Astrocyte (in vitro differentiated cells and primary cell): ENCODE results near the gene BANK1.

ENCODE experiments used
- CTCF ChIP-seq: IDR thresholded peaks from 2 replicates; pipeline ENCODE4 v1.5.1; 2011; ENCODE audit warnings: low read depth, mild to moderate bottlenecking, inconsistent platforms, low read length, moderate library complexity; ENCODE audit not compliant: insufficient read depth
- EZH2 ChIP-seq: IDR thresholded peaks from 2 replicates; pipeline ENCODE4 v1.6.1; 2012; ENCODE audit warnings: mild to moderate bottlenecking, low read length, inconsistent platforms; ENCODE audit not compliant: insufficient read depth

GRCh38 chr4:101992446-101992845 is 201.9 kb downstream of the BANK1 start:
- no peak for TF ChIP-seq CTCF
- no peak for TF ChIP-seq EZH2
